Measurements from ENCODE around the gene A1CF. TPM values are rescaled to one million over a fixed set of nuclear protein-coding genes. Genes with fewer than 3 reads are reported as not detected.

A1CF gene, protein sequence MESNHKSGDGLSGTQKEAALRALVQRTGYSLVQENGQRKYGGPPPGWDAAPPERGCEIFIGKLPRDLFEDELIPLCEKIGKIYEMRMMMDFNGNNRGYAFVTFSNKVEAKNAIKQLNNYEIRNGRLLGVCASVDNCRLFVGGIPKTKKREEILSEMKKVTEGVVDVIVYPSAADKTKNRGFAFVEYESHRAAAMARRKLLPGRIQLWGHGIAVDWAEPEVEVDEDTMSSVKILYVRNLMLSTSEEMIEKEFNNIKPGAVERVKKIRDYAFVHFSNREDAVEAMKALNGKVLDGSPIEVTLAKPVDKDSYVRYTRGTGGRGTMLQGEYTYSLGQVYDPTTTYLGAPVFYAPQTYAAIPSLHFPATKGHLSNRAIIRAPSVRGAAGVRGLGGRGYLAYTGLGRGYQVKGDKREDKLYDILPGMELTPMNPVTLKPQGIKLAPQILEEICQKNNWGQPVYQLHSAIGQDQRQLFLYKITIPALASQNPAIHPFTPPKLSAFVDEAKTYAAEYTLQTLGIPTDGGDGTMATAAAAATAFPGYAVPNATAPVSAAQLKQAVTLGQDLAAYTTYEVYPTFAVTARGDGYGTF
- 0.06 TPM for polyA plus RNA-seq (2013, experiment 1 of 2)
- 0.06 TPM for polyA plus RNA-seq (2013, experiment 2 of 2)

DNA sequence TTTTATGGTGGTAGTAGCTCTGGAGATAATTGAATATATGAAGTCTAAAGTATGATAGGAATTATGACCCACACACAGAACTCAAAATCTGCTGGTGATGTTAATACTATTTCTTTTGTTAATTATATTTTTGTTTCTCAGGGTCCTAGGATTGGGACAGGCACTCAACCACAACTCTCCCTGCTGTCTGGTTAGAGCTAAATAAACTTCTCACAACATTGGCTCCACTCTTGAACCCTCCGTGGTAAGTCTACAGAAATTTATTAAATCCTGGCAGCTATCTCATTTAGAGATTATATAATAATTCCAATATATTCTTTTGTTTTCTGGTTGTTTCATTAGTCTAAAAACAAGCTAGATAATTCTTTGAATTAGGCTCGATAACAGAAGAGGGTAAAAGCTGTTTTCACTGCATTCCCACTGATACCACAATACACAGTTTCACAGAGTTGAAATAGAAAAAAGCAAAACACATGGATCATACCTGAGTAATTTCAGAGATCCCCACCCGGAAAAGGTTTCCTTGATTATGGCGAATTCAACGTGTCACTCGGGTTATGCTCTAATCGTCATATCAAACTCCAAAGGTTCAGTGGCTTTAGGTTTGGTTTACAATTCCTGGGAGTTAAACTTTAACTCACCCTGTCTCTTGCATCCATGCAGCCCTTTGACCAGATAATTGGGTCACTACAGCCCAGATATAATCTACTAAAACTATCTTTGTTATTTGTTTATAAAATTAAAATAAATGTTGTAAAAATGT, at the start of gene A1CF:
TSS of gene A1CF (minus strand) at position 531 of the 763 bp plus-strand sequence. CDS start 25,687 bp downstream, outside the sequence.
- H3K36me3 ChIP-seq (replicated peaks in 1 of 2; ENCODE audit: control insufficient read depth in 2 of 2, insufficient read depth in 2 of 2, low read length in 2 of 2) = no peaks in the 10 kb centered on the region
- no peak within 1 kb of the TSS for H2BK15ac ChIP-seq (ENCODE audit: low read length)
- H3K14ac ChIP-seq (ENCODE audit: low read length) = no peak within 1 kb of the TSS
- no peak within 1 kb of the TSS for H2BK5ac ChIP-seq (ENCODE audit: low read length)
- H3K4ac ChIP-seq (ENCODE audit: low read length) = no peak within 1 kb of the TSS
- H3K23ac ChIP-seq (ENCODE audit: low read depth, low read length, poor library complexity) = no peak within 1 kb of the TSS
- H3K27ac ChIP-seq (replicated peaks; ENCODE audit: low read length) = no peak within 1 kb of the TSS
- no peak within 1 kb of the TSS for H3K9ac ChIP-seq (ENCODE audit: low read depth, low read length, poor library complexity)
- no peaks in the 10 kb centered on the region for H3K27me3 ChIP-seq (ENCODE audit: control insufficient read depth in 3 of 3, insufficient read depth in 3 of 3, low read depth in 1 of 3, low read length in 3 of 3)
- H3K9me3 ChIP-seq (replicated peaks in 1 of 2; ENCODE audit: control insufficient read depth in 2 of 2, insufficient read depth in 1 of 2, low read depth in 1 of 2, low read length in 2 of 2) = no peaks in the 10 kb centered on the region
- no peak within 1 kb of the TSS for H2AFZ ChIP-seq (ENCODE audit: low read length)
- H3K18ac ChIP-seq (ENCODE audit: low read length) = no peak within 1 kb of the TSS
- H2BK120ac ChIP-seq (ENCODE audit: low read depth, low read length) = no peak within 1 kb of the TSS
- no peak within 1 kb of the TSS for H4K91ac ChIP-seq (ENCODE audit: low read depth, low read length, poor library complexity)
- H3K4me2 ChIP-seq (ENCODE audit: insufficient read depth, low read length, poor library complexity, severe bottlenecking) = no peak within 1 kb of the TSS
- H4K8ac ChIP-seq (ENCODE audit: low read depth, low read length) = no peak within 1 kb of the TSS
- H3K79me1 ChIP-seq (ENCODE audit: low read depth, low read length) = no peaks in the 10 kb centered on the region
- no peak within 1 kb of the TSS for H3K4me3 ChIP-seq (ENCODE audit: low read length in 2 of 2)
- no peaks in the 10 kb centered on the region for H3K4me1 ChIP-seq (ENCODE audit: control insufficient read depth in 2 of 2, insufficient read depth in 1 of 2, low read depth in 1 of 2, low read length in 2 of 2)
- no peak within 1 kb of the TSS for H2AK5ac ChIP-seq (ENCODE audit: low read depth, low read length)
- no peak within 1 kb of the TSS for H2BK12ac ChIP-seq (ENCODE audit: low read length)
- no CpG with 5 or more reads among the region's 7 CpGs for WGBS, 2 donors (ENCODE audit: extremely low coverage in 2 of 2, insufficient read length in 2 of 2, insufficient replicate concordance in 1 of 2)
- DNase-seq (ENCODE audit: low spot score) = no peak

GRCh38 chr10:50931948-50932431, 46.6 kb upstream of the A1CF start:
- H2BK120ac ChIP-seq (ENCODE audit: low read depth, low read length) = no peak overlapping the region
- H4K91ac ChIP-seq (ENCODE audit: low read depth, low read length, poor library complexity) = no peak overlapping the region
- peaks cover 0 to 1% of the 10 kb centered on the region in 2 donors for H3K4me1 ChIP-seq (ENCODE audit: control insufficient read depth in 2 of 2, insufficient read depth in 1 of 2, low read depth in 1 of 2, low read length in 2 of 2)
- no peak overlapping the region for H2AK5ac ChIP-seq (ENCODE audit: low read depth, low read length)
- no peaks in the 10 kb centered on the region for H3K9me3 ChIP-seq (replicated peaks in 1 of 2; ENCODE audit: control insufficient read depth in 2 of 2, insufficient read depth in 1 of 2, low read depth in 1 of 2, low read length in 2 of 2)
- H3K18ac ChIP-seq (ENCODE audit: low read length) = no peak overlapping the region
- H3K27me3 ChIP-seq (ENCODE audit: control insufficient read depth in 3 of 3, insufficient read depth in 3 of 3, low read depth in 1 of 3, low read length in 3 of 3) = no peaks in the 10 kb centered on the region
- no peak overlapping the region for H3K14ac ChIP-seq (ENCODE audit: low read length)
- no peak overlapping the region for H3K4me3 ChIP-seq (ENCODE audit: low read length in 2 of 2)
- H4K8ac ChIP-seq (ENCODE audit: low read depth, low read length) = no peak overlapping the region
- no peak overlapping the region for H3K4me2 ChIP-seq (ENCODE audit: insufficient read depth, low read length, poor library complexity, severe bottlenecking)
- H2BK12ac ChIP-seq (ENCODE audit: low read length) = no peak overlapping the region
- H3K9ac ChIP-seq (ENCODE audit: low read depth, low read length, poor library complexity) = no peak overlapping the region
- H3K27ac ChIP-seq (replicated peaks; ENCODE audit: low read length) = no peak overlapping the region
- H2AFZ ChIP-seq (ENCODE audit: low read length) = no peak overlapping the region
- WGBS, 2 donors (ENCODE audit: extremely low coverage in 2 of 2, insufficient read length in 2 of 2, insufficient replicate concordance in 1 of 2) = no CpG with 5 or more reads among the region's 3 CpGs
- H3K36me3 ChIP-seq (replicated peaks in 1 of 2; ENCODE audit: control insufficient read depth in 2 of 2, insufficient read depth in 2 of 2, low read length in 2 of 2) = peaks cover 0 to 1% of the 10 kb centered on the region in 2 donors
- H3K79me1 ChIP-seq (ENCODE audit: low read depth, low read length) = no peaks in the 10 kb centered on the region
- no peak overlapping the region for H2BK5ac ChIP-seq (ENCODE audit: low read length)
- no peak overlapping the region for H2BK15ac ChIP-seq (ENCODE audit: low read length)
- DNase-seq (ENCODE audit: low spot score) = no peak
- H3K4ac ChIP-seq (ENCODE audit: low read length) = no peak overlapping the region
- H3K23ac ChIP-seq (ENCODE audit: low read depth, low read length, poor library complexity) = no peak overlapping the region

DNA sequence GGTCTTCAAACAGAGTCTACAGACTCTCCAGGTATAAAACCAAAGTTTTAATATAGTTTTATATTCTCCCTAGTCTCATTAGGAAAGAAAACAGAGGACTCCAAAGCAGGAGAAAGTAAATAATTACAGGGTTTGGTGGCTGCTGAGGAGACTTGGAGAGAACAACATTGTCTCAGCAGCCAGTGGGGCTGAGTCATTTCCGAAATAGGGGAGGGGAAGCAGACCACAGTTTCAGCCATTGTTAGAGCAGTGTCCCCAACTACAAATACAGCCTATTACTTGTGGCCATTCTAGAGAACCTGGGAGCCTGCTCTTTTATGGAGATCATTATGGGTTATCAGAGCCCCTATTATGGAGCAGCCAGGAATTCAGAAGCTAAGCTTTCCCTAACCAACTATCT, 44.2 kb upstream of the A1CF start:
- H2BK5ac ChIP-seq (ENCODE audit: low read length) = no peak overlapping the region
- H2BK15ac ChIP-seq (ENCODE audit: low read length) = no peak overlapping the region
- no peak overlapping the region for H2AFZ ChIP-seq (ENCODE audit: low read length)
- H2BK12ac ChIP-seq (ENCODE audit: low read length) = no peak overlapping the region
- no peaks in the 10 kb centered on the region for H3K79me1 ChIP-seq (ENCODE audit: low read depth, low read length)
- no peak for DNase-seq (ENCODE audit: low spot score)
- H3K27me3 ChIP-seq (ENCODE audit: control insufficient read depth in 3 of 3, insufficient read depth in 3 of 3, low read depth in 1 of 3, low read length in 3 of 3) = no peaks in the 10 kb centered on the region
- no peak overlapping the region for H4K91ac ChIP-seq (ENCODE audit: low read depth, low read length, poor library complexity)
- H3K9me3 ChIP-seq (replicated peaks in 1 of 2; ENCODE audit: control insufficient read depth in 2 of 2, insufficient read depth in 1 of 2, low read depth in 1 of 2, low read length in 2 of 2) = no peaks in the 10 kb centered on the region
- WGBS, 2 donors (ENCODE audit: extremely low coverage in 2 of 2, insufficient read length in 2 of 2, insufficient replicate concordance in 1 of 2) = no CpG with 5 or more reads among the region's 1 CpG
- H3K18ac ChIP-seq (ENCODE audit: low read length) = no peak overlapping the region
- peaks cover 0 to 1% of the 10 kb centered on the region in 2 donors for H3K36me3 ChIP-seq (replicated peaks in 1 of 2; ENCODE audit: control insufficient read depth in 2 of 2, insufficient read depth in 2 of 2, low read length in 2 of 2)
- H3K9ac ChIP-seq (ENCODE audit: low read depth, low read length, poor library complexity) = no peak overlapping the region
- no peak overlapping the region for H3K23ac ChIP-seq (ENCODE audit: low read depth, low read length, poor library complexity)
- H3K4ac ChIP-seq (ENCODE audit: low read length) = no peak overlapping the region
- H4K8ac ChIP-seq (ENCODE audit: low read depth, low read length) = no peak overlapping the region
- no peak overlapping the region for H3K4me2 ChIP-seq (ENCODE audit: insufficient read depth, low read length, poor library complexity, severe bottlenecking)
- H2AK5ac ChIP-seq (ENCODE audit: low read depth, low read length) = no peak overlapping the region
- H3K27ac ChIP-seq (replicated peaks; ENCODE audit: low read length) = no peak overlapping the region
- H3K4me3 ChIP-seq (ENCODE audit: low read length in 2 of 2) = no peak overlapping the region
- H2BK120ac ChIP-seq (ENCODE audit: low read depth, low read length) = no peak overlapping the region
- H3K4me1 ChIP-seq (ENCODE audit: control insufficient read depth in 2 of 2, insufficient read depth in 1 of 2, low read depth in 1 of 2, low read length in 2 of 2) = peaks cover 0 to 1% of the 10 kb centered on the region in 2 donors
- H3K14ac ChIP-seq (ENCODE audit: low read length) = no peak overlapping the region

GRCh38 chr10:50928190-50928552, 42.7 kb upstream of the A1CF start:
- H2BK12ac ChIP-seq (ENCODE audit: low read length) = no peak overlapping the region
- H4K8ac ChIP-seq (ENCODE audit: low read depth, low read length) = no peak overlapping the region
- no peak overlapping the region for H3K4me2 ChIP-seq (ENCODE audit: insufficient read depth, low read length, poor library complexity, severe bottlenecking)
- H2BK120ac ChIP-seq (ENCODE audit: low read depth, low read length) = no peak overlapping the region
- H3K79me1 ChIP-seq (ENCODE audit: low read depth, low read length) = no peaks in the 10 kb centered on the region
- no peak overlapping the region for H2BK15ac ChIP-seq (ENCODE audit: low read length)
- no peak overlapping the region for H3K4me3 ChIP-seq (ENCODE audit: low read length in 2 of 2)
- no peak for DNase-seq (ENCODE audit: low spot score)
- H3K4me1 ChIP-seq (ENCODE audit: control insufficient read depth in 2 of 2, insufficient read depth in 1 of 2, low read depth in 1 of 2, low read length in 2 of 2) = peaks cover 0 to 1% of the 10 kb centered on the region in 2 donors
- no peak overlapping the region for H2AK5ac ChIP-seq (ENCODE audit: low read depth, low read length)
- H2BK5ac ChIP-seq (ENCODE audit: low read length) = no peak overlapping the region
- no peak overlapping the region for H3K14ac ChIP-seq (ENCODE audit: low read length)
- peaks cover 0 to 2% of the 10 kb centered on the region in 2 donors for H3K9me3 ChIP-seq (replicated peaks in 1 of 2; ENCODE audit: control insufficient read depth in 2 of 2, insufficient read depth in 1 of 2, low read depth in 1 of 2, low read length in 2 of 2)
- H3K18ac ChIP-seq (ENCODE audit: low read length) = no peak overlapping the region
- H3K27ac ChIP-seq (replicated peaks; ENCODE audit: low read length) = no peak overlapping the region
- WGBS, 2 donors (ENCODE audit: extremely low coverage in 2 of 2, insufficient read length in 2 of 2, insufficient replicate concordance in 1 of 2) = no CpG with 5 or more reads among the region's 2 CpGs
- H4K91ac ChIP-seq (ENCODE audit: low read depth, low read length, poor library complexity) = no peak overlapping the region
- H3K4ac ChIP-seq (ENCODE audit: low read length) = no peak overlapping the region
- H3K36me3 ChIP-seq (replicated peaks in 1 of 2; ENCODE audit: control insufficient read depth in 2 of 2, insufficient read depth in 2 of 2, low read length in 2 of 2) = peaks cover 0 to 1% of the 10 kb centered on the region in 2 donors
- no peak overlapping the region for H3K23ac ChIP-seq (ENCODE audit: low read depth, low read length, poor library complexity)
- no peaks in the 10 kb centered on the region for H3K27me3 ChIP-seq (ENCODE audit: control insufficient read depth in 3 of 3, insufficient read depth in 3 of 3, low read depth in 1 of 3, low read length in 3 of 3)
- H2AFZ ChIP-seq (ENCODE audit: low read length) = no peak overlapping the region
- H3K9ac ChIP-seq (ENCODE audit: low read depth, low read length, poor library complexity) = no peak overlapping the region

Measured in neuronal stem cell (in vitro differentiated cells).